HCT116 (cell line): ENCODE measurements around the gene ARSI. TPM values are rescaled to one million over a fixed set of nuclear protein-coding genes. Genes with fewer than 3 reads are reported as not detected.

Source experiments
- ATAC-seq: fragments of 200-7000 bp; cut with Tn5 transposase; 2 replicates; pipeline ENCODE4 v1.9.1; 2020; ENCODE audit warnings: mild to moderate bottlenecking, moderate library complexity
- BruUV-seq: library from RNA; stranded (reverse); fragments of 400-500 nt; replicated peaks from 2 replicates; lab custom pipeline; 2021; lab: Mats Ljungman, UMichigan
- CTCF ChIA-PET: fragments of 300-600 bp; sonication (Branson Sonifier 250); formaldehyde crosslinking; loops from one replicate; lab custom pipeline; 2021; ENCODE audit warnings: antibody characterized with exemption; lab: Charles Lee
- POLR2A ChIA-PET: fragments of 300-600, 350-600 bp; sonication (Branson Sonifier 250); formaldehyde crosslinking; loops from one replicate; lab custom pipeline; 2021; ENCODE audit warnings: antibody characterized with exemption; lab: Charles Lee
- RAD21 ChIA-PET, 2 experiments: fragments of 300-600 bp; sonication (Branson Sonifier 250); formaldehyde crosslinking; loops; one replicate each; lab custom pipeline; 2023; ENCODE audit warnings: low total read pairs in 2 of 2; ENCODE audit not compliant: uncharacterized antibody in 2 of 2, unreplicated experiment in 2 of 2, low non-redundant PET in 1 of 2; lab: Charles Lee
- DNase-seq: peaks from one replicate; pipeline ENCODE4 v3.0.0-alpha.2; 2010; ENCODE audit warnings: low read depth, low spot score
- H2AFZ ChIP-seq: fragments of 200-600 bp; shearing (Covaris generic), sonication (generic); 2 replicates; pipeline ENCODE4 v1.6.1; 2017; ENCODE audit warnings: low read depth, mixed run types, mixed read lengths, antibody characterized with exemption, low read length; ENCODE audit not compliant: poor library complexity, severe bottlenecking
- H3K27ac ChIP-seq: 2 replicates; pipeline ENCODE4 v1.5.1; 2012; ENCODE audit warnings: low read depth, low read length
- H3K27me3 ChIP-seq: fragments of 200-600 bp; sonication (generic); 2 replicates; pipeline ENCODE4 v1.6.1; 2016; ENCODE audit warnings: mixed run types, low read length, mixed read lengths; ENCODE audit not compliant: insufficient read depth
- H3K36me3 ChIP-seq, 2 experiments: fragments of 200-500 bp in 1 of 2; fragments of 200-600 bp in 1 of 2; sonication (Bioruptor generic) in 1 of 2; sonication (generic) in 1 of 2; 2 replicates each; pipeline versions ENCODE4 v1.5.1 to v1.6.1; 2014 to 2016; ENCODE audit warnings: low read length in 2 of 2, inconsistent platforms in 1 of 2, mixed read lengths in 1 of 2, mixed run types in 1 of 2; ENCODE audit not compliant: insufficient read depth in 2 of 2, control insufficient read depth in 1 of 2
- H3K4me1 ChIP-seq, 2 experiments: fragments of 200-600 bp in 1 of 2; sonication (generic) in 1 of 2; 2 replicates each; pipeline versions ENCODE4 v1.5.1 to v1.6.1; 2012 to 2017; ENCODE audit warnings: low read length in 2 of 2, inconsistent platforms in 1 of 2, mild to moderate bottlenecking in 1 of 2, mixed read lengths in 1 of 2, mixed run types in 1 of 2, moderate library complexity in 1 of 2; ENCODE audit not compliant: insufficient read depth in 2 of 2, control insufficient read depth in 1 of 2
- H3K4me2 ChIP-seq: fragments of 200-600 bp; sonication (generic); 2 replicates; pipeline ENCODE4 v1.6.1; 2017; ENCODE audit warnings: mixed run types, low read length, mixed read lengths
- H3K4me3 ChIP-seq, 2 experiments: fragments of 200-600 bp in 1 of 2; sonication (generic) in 1 of 2; replicated peaks in 1 of 2; 2 replicates each; pipeline ENCODE4 v1.5.1; 2011 to 2016; ENCODE audit warnings: low read length in 2 of 2, control low read depth in 1 of 2, low read depth in 1 of 2, mild to moderate bottlenecking in 1 of 2, mixed read lengths in 1 of 2, mixed run types in 1 of 2
- H3K79me2 ChIP-seq: fragments of 200-600 bp; sonication (generic); 2 replicates; pipeline ENCODE4 v1.6.1; 2017; ENCODE audit warnings: mild to moderate bottlenecking, mixed run types, low read length, moderate library complexity, mixed read lengths; ENCODE audit not compliant: insufficient read depth
- H3K9ac ChIP-seq: fragments of 200-600 bp; sonication (generic); 2 replicates; pipeline ENCODE4 v1.6.1; 2016; ENCODE audit warnings: low read length, mixed read lengths
- H3K9me2 ChIP-seq: fragments of 200-600 bp; sonication (generic), shearing (Covaris generic); 2 replicates; pipeline ENCODE4 v1.6.1; 2017; ENCODE audit warnings: mixed run types, mild to moderate bottlenecking, moderate library complexity; ENCODE audit not compliant: insufficient read depth
- H3K9me3 ChIP-seq, 2 experiments: fragments of 200-500 bp in 1 of 2; fragments of 200-600 bp in 1 of 2; sonication (Bioruptor generic) in 1 of 2; sonication (generic) in 1 of 2; 2 replicates each; pipeline ENCODE4 v1.6.1; 2014 to 2017; ENCODE audit warnings: low read length in 2 of 2, mixed read lengths in 2 of 2, inconsistent platforms in 1 of 2, low read depth in 1 of 2, mild to moderate bottlenecking in 1 of 2, mixed run types in 1 of 2, moderate library complexity in 1 of 2; ENCODE audit not compliant: control insufficient read depth in 1 of 2, insufficient read depth in 1 of 2
- H4K20me1 ChIP-seq: fragments of 200-600 bp; sonication (generic), shearing (Covaris generic); 2 replicates; pipeline ENCODE4 v1.6.1; 2017; ENCODE audit warnings: mixed run types, mild to moderate bottlenecking, moderate library complexity; ENCODE audit not compliant: insufficient read depth
- CBX3 ChIP-seq: IDR thresholded peaks from 2 replicates; pipeline ENCODE4 v1.6.1; 2012; ENCODE audit warnings: low read depth
- CEBPB ChIP-seq: IDR thresholded peaks from 2 replicates; pipeline ENCODE4 v1.6.1; 2012; ENCODE audit warnings: low read depth
- EGR1 ChIP-seq: IDR thresholded peaks from 2 replicates; pipeline ENCODE4 v1.6.1; 2012; ENCODE audit warnings: low read depth
- ELF1 ChIP-seq: IDR thresholded peaks from 2 replicates; pipeline ENCODE4 v1.6.1; 2012; ENCODE audit warnings: low read depth, borderline replicate concordance
- JUND ChIP-seq: IDR thresholded peaks from 2 replicates; pipeline ENCODE4 v1.6.1; 2012
- POLR2AphosphoS5 ChIP-seq: IDR thresholded peaks from 2 replicates; pipeline ENCODE4 v1.6.1; 2011; ENCODE audit warnings: mild to moderate bottlenecking, low read depth, low read length, moderate library complexity
- RAD21 ChIP-seq: IDR thresholded peaks from 2 replicates; pipeline ENCODE4 v1.6.1; 2012; ENCODE audit warnings: low read depth, mild to moderate bottlenecking
- SIN3A ChIP-seq: IDR thresholded peaks from 2 replicates; pipeline ENCODE4 v1.6.1; 2012; ENCODE audit warnings: low read depth
- SP1 ChIP-seq: IDR thresholded peaks from 2 replicates; pipeline ENCODE4 v1.6.1; 2012; ENCODE audit warnings: low read depth
- TCF7L2 ChIP-seq: IDR thresholded peaks from 2 replicates; pipeline ENCODE4 v1.7.0; 2011; ENCODE audit warnings: borderline replicate concordance, inconsistent platforms; ENCODE audit not compliant: insufficient read depth, insufficient read length; ENCODE audit errors: extremely low read depth
- YY1 ChIP-seq: IDR thresholded peaks from 2 replicates; pipeline ENCODE4 v1.6.1; 2011; ENCODE audit warnings: low read length, low read depth, moderate library complexity, mild to moderate bottlenecking; ENCODE audit not compliant: insufficient replicate concordance; ENCODE audit errors: extremely low read depth
- ZFX ChIP-seq: fragments of 450-650 bp; IDR thresholded peaks from 2 replicates; pipeline ENCODE4 v1.6.1; 2017
- intact Hi-C: fragments of 100-400 bp; cut with micrococcal nuclease; formaldehyde crosslinking; loops from 2 replicates; pipeline ENCODE4 v1.10.0; 2022
- total RNA-seq: library from RNA; stranded (reverse); gene quantifications from one replicate; pipeline ENCODE4 v1.2.1, GENCODE V29; 2021; ENCODE audit not compliant: unreplicated experiment
- TF ChIP-seq, protein P1 (sequence below), 3 experiments: fragments of 200-600 bp in 1 of 3; sonication (generic) in 1 of 3; IDR thresholded peaks in 2 of 3; conservative IDR thresholded peaks in 1 of 3; 2 replicates each; pipeline ENCODE4 v1.5.1; 2012 to 2017; ENCODE audit warnings: low read depth in 2 of 3, low read length in 2 of 3, antibody characterized with exemption in 1 of 3, borderline replicate concordance in 1 of 3, control low read depth in 1 of 3, mild to moderate bottlenecking in 1 of 3, mixed read lengths in 1 of 3, mixed run types in 1 of 3, moderate library complexity in 1 of 3; ENCODE audit not compliant: insufficient read depth in 1 of 3

Gene ARSI
- total RNA-seq, 1 experiment from 2014 or later, result 0.07 TPM

DNA sequence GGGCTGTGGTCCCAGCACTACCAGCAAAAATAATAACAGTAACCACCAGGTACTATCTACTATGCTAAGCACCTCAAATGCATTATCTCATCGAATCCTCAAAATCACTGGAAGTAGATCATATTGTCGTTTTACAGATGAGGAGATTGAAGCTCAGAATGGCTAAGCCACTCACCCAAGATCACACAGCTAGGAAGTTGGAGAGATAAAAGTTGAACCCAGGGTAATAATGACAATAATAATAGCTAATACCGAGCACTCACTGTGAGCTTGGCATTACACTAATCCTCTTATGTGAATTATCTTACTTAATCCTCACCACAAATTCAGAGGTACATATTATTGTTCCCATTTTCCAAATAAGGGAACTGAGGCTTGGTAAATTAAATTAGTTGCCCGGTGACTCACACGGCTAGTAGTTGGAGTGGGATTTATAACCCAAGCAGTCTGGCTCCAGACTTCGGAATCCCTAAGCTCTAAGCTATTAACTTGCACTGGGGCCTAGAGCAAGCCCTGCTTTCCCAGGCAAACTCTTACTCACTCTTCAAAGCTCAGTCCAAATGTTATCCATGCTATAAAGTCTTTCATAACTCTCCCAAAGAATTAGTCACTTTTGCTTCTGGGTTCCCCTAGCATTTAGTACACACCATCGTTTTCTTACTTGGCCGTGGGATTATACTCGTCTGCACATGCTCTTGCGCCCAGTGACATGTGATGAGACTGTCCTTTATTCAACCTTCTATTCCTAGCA lies 3.8 kb downstream of the ARSI start:
- Histone ChIP-seq H3K4me3 (no peak overlapping the region), H3K36me3 (no peaks in the 10 kb centered on the region), H3K79me2 (no peaks in the 10 kb centered on the region), H3K27me3 (no peaks in the 10 kb centered on the region), H3K4me2 (no peak overlapping the region), H4K20me1 (no peaks in the 10 kb centered on the region), H3K9me2 (no peaks in the 10 kb centered on the region), H3K27ac (no peak overlapping the region), H3K9ac (no peak overlapping the region), H2AFZ (no peak overlapping the region), H3K9me3 (no peaks in the 10 kb centered on the region), H3K4me1 (peaks cover 8 to 16% of the 10 kb centered on the region in 2 experiments; a peak in 3 of 4 replicates)
- RAD21 ChIA-PET, result no interaction called here
- no peak for ATAC-seq
- no peak for TF ChIP-seq ZFX
- no peak for TF ChIP-seq SP1
- TF ChIP-seq EGR1, result no peak
- TF ChIP-seq CBX3, result no peak
- TF ChIP-seq RAD21, result no peak
- no peak for TF ChIP-seq JUND
- TF ChIP-seq YY1, result no peak
- no peak for TF ChIP-seq SIN3A
- no peak for TF ChIP-seq TCF7L2
- TF ChIP-seq CEBPB, result no peak
- no peak for TF ChIP-seq ELF1
- TF ChIP-seq, protein P1, sequence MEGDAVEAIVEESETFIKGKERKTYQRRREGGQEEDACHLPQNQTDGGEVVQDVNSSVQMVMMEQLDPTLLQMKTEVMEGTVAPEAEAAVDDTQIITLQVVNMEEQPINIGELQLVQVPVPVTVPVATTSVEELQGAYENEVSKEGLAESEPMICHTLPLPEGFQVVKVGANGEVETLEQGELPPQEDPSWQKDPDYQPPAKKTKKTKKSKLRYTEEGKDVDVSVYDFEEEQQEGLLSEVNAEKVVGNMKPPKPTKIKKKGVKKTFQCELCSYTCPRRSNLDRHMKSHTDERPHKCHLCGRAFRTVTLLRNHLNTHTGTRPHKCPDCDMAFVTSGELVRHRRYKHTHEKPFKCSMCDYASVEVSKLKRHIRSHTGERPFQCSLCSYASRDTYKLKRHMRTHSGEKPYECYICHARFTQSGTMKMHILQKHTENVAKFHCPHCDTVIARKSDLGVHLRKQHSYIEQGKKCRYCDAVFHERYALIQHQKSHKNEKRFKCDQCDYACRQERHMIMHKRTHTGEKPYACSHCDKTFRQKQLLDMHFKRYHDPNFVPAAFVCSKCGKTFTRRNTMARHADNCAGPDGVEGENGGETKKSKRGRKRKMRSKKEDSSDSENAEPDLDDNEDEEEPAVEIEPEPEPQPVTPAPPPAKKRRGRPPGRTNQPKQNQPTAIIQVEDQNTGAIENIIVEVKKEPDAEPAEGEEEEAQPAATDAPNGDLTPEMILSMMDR (IDR thresholded peaks at IDR 0.05 in 2 of 3, conservative IDR thresholded peaks at IDR 0.05 in 1 of 3; ENCODE audit: borderline replicate concordance in 1 of 3, insufficient read depth in 1 of 3, low read depth in 2 of 3, low read length in 2 of 3), result no peak
- TF ChIP-seq POLR2AphosphoS5, result no peak
- CTCF ChIA-PET, result interaction anchor here (1.2 kb wide), 1 partner anchor 12 kb away, joined by 3 read pairs; no protein-coding TSS in a partner anchor
- DNase-seq, result no peak
- BruUV-seq, result no TSS peak
- intact Hi-C loops, result no loop called here
- POLR2A ChIA-PET, result no interaction called here
